ENCODE results near the gene DEF6.

The DEF6 gene

DNA sequence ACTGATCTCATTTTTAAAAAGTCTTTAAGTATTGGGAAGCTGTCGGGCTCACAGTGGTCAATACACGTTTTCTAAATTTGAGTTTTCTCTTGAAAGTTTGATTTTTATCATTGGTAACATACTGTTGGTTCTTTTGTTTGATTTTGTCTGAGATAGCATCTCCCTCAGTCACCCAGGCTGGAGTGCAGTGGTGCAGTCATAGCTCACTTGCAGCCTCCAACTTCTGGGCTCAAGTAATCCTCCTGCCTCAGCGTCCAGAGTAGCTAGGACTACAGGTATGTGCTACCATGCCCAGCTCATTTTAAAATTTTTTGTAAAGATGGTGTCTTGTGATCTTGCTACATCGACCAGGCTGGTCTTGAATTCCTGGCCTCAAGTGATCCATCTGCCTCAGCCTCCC is 53.8 kb downstream of the DEF6 start:
- DNase-seq = no peak

GRCh38 chr6:35352735-35353134 is 55.1 kb downstream of the DEF6 start:
- no peak for DNase-seq

DNA sequence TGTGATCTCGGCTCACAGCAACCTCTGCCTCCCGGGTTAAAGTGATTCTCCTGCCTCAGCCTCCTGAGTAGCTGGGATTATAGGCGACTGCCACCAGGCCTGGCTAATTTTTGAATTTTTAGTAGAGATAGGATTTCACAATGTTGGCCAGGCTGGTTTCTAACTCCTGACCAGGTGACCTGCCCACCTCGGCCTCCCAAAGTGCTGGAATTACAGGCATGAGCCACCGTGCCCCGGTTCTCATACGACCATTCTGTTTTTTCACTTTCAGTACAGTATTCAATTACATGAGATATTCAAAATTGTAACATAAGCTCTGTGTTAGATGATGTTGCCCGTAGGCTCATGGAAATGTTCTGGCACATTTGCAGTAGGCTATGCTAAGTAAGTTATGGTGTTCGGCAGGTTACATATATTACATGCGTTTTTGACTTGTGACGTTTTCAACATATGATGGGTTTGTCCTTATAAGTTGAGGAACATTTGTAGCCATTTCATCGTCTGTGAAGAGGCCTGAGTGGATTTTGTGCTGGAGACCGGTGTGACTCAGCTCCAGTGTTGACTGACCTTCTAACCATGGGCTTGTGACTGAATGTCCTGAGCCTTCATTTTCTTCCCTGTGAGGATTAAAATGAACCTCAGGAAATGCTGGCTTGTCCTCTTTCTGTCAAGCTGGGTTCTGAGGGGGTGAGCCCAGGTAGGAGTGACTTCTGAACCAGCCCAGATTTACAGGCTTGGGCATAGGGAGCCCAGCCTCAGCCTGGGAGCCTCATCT is 56.9 kb downstream of the DEF6 start:
- DNase-seq = no peak

DNA sequence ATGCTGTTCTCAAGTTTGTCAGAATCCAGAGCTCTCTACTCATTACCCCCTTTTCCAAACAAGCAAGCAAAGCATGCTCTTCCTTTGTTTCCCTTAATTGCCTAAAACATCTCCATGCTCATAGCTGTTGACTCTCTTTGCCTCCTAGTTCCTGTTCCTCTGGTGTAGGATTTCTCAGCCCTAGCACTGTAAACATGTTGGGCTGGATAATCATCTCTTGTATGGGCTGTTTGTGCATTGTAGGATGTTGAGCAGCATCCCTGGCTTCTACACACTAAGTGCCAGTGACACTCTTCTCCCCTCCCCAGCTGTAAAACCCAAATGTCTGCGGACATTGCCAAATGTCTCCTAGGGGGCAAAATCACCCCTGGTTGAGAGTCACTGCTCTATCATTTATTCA is 58.8 kb downstream of the DEF6 start:
- no peak for DNase-seq

GRCh38 chr6:35357677-35358076 is 60.1 kb downstream of the DEF6 start:
- no peak for DNase-seq

GRCh38 chr6:35358086-35358485 is 60.5 kb downstream of the DEF6 start:
- no peak for DNase-seq

GRCh38 chr6:35359346-35359743 is 61.7 kb downstream of the DEF6 start:
- DNase-seq = no peak

GRCh38 chr6:35359744-35360348 is 62.2 kb downstream of the DEF6 start:
- DNase-seq = no peak

- no peak for DNase-seq
Measured at GRCh38 chr6:35360349-35361138, 62.9 kb downstream of the DEF6 start.

DNA sequence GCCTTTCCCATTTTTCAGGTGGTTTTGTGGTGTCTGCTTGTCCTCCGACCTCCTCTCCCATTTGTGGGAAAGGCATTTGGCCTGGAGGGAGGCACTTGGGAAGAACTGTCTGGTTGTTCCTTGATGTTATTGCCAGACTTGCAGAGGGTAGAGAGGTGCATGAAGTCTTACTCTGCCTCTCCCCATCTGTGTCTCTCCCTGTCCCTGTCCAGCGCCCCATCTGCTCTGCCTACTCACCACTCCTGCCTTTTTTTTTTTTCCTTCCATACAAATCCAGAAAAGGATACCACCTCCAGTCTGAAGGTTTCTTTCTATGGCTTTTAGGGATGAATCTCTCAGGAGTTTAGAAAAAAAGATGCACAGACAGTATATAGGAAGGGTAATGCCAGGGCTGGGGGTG is 64.6 kb downstream of the DEF6 start:
- DNase-seq = no peak

DNA sequence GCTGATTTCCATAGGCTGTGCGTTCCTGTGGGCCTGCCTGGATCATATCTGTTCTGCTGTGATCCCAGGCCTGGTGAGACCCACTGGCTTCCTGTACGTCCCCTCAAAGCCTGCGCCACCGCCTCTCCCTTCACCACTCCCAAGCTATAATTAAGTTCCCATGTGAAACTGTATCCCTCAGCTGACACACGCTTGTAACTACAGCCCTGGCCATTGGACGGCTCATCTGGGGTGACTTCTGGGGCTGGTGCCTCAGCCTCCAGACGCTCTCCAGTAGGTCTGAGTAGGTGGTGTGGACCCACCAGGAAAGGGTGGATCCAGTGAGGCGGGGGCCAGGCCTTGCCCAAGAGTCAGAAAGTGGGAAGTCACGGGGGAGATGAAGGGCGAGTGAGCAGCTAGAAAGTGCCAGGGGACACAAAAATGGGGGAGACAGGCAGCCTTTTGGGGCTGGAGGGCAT is 65.7 kb downstream of the DEF6 start:
- no peak for DNase-seq

GRCh38 chr6:35365594-35366203 is 68.1 kb downstream of the DEF6 start:
- DNase-seq = no peak

DNA sequence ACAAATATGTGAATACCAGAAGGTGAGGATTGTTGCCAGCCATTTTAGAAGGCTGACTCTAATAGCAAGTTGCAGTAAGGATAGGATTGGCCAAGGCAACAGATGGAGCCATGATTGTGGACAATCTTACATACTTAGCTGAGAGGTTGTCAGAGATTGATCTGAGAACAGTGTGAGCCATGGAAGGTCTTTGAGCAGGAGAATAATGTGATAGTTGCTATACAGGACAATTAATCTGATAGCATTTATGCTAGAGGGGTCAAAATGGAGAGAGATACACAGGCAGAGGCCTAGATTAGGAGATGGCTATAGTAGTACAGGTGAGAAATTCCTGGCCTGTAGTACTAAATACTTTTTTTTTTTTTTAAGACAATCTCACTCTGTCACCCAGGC is 68.6 kb downstream of the DEF6 start:
- DNase-seq = no peak

DNA sequence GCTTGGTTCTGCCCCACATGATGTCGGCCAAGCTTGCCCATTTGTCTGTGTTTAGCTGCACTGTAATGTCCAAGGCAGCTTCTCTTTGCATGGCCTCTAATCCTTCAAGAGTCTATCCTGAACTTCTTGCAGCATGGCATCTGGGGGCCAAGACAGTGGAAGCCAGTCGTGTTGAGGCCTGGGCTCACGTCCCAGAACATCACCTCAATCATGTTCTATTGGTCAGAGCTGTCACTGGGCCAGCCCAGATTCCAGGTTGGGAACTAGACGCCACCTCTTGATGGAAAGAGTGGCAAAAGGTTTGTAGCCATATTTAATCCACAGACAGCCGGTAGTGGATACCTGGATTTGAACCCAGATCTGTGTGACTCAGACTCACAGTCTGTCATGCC is 70.0 kb downstream of the DEF6 start:
- no peak for DNase-seq

- no peak for DNase-seq
Measured at GRCh38 chr6:35368038-35368887, 70.6 kb downstream of the DEF6 start.

DNA sequence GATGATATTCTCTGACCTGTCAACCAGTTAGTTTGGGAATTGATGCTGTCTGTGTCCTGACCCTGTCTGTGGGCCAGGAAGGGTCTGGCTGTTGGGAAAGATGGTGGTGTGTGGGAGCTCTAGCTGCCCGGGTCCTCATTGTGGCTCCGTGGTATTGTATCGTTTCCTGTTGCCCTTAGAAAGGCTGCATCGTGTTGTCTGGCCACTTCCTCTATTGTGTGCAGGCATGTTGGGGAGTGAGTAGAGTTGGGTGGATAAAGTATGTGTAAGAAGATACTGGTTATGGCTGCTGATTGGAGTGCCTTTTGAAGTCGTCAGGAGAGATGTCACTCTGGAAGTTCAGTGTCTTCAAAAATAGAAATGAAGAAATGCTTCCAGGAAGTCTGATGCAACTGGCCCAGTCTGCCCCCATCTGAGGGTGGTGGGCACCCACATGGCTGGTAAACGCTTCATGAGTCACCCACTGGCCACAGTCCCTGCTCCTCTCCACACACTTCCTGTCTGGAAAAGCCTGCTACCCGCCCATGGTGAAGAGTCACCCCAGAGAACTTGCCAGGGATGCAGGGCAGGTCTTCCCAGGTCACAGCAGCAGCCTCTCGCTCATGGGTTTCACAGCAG is 72.6 kb downstream of the DEF6 start:
- DNase-seq = no peak

GRCh38 chr6:35370785-35371493 is 73.3 kb downstream of the DEF6 start:
- DNase-seq = no peak

Data from NCI-H2171 (cell line).